NT2/D1 (cell line): ENCODE data around the gene RPL12.

ENCODE experiments used
- SUZ12 ChIP-seq: IDR thresholded peaks from 2 replicates; pipeline ENCODE4 v1.6.1; 2011; ENCODE audit not compliant: insufficient read length, insufficient read depth; ENCODE audit errors: extremely low read depth
- YY1 ChIP-seq: IDR thresholded peaks from 2 replicates; pipeline ENCODE4 v1.6.1; 2011; ENCODE audit not compliant: insufficient read length, insufficient read depth
- ZNF274 ChIP-seq: IDR thresholded peaks from 2 replicates; pipeline ENCODE4 v1.6.1; 2011; ENCODE audit warnings: mild to moderate bottlenecking, low read depth, low read length

DNA sequence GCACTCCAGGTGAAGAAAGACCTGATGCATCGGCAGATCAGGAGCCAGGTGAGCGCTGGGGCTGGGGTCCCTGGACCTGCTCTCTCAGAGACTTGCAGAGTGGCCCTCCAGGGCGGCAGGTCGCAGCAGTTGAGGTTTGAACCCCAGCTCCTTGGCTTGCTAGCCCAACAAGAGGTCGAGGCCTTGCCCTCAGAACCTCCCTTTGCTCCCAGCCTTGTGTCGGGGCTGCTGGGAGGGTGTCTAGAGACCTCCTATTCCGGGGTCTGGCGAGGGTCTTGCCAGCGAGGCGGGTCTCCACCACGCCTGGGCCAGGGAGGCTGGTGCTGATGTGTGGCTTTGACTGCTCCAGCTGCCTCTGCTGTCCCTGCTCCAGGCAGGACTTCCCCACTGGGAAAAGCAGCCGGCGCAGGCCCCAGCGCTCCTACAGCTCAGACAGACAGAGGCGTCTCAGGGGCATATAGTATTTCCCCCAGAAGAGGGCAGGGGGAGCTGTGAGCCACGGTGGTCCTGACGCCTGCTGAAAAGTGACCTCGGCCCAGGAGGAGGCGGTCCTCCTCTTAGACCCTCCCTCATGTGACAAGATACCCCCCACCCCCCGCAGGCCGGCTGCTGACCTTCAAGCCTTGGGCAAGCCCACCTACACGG, 38.4 kb upstream of the RPL12 start:
- TF ChIP-seq ZNF274 (no peak), YY1 (no peak), SUZ12 (no peak)
